DND-41 (cell line): ENCODE results near the gene MAP2K3.
"Not testable (repeated sequence)": the region's sequence is repeated elsewhere in the genome, so short reads cannot be mapped to it uniquely, and the experiment has no call there.

Experiments used
- EZH2 ChIP-seq: IDR thresholded peaks from 3 replicates; pipeline ENCODE4 v1.6.1; 2012; ENCODE audit warnings: borderline replicate concordance, low read depth, mild to moderate bottlenecking, moderate library complexity, low read length, inconsistent platforms; ENCODE audit not compliant: severe bottlenecking
- TF ChIP-seq, protein P1 (sequence below): IDR thresholded peaks from 2 replicates; pipeline ENCODE4 v1.5.1; 2012; ENCODE audit warnings: borderline replicate concordance, low read length, moderate library complexity, mild to moderate bottlenecking; ENCODE audit not compliant: poor library complexity, severe bottlenecking; ENCODE audit errors: extremely low read depth

DNA sequence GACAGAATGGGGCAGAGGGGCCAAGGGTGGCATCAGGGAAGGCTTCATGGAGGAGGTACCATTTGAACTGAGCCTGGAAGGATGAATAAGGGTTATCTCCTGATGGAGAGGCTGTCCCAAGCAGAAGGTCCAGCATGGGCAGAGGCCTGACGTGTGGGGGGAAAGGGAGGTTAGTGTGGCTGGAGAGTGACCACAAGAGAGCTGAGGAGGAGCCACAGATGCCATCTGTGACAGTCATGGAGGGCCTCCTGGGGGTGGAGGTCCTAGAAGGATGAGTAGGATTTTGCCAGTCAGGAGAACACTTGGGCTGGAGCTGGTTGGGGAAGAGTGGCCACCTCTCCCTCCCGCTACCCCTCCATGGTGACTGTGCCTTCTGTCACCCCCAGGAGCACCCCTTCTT is 29.2 kb downstream of the MAP2K3 start:
- TF ChIP-seq, protein P1, sequence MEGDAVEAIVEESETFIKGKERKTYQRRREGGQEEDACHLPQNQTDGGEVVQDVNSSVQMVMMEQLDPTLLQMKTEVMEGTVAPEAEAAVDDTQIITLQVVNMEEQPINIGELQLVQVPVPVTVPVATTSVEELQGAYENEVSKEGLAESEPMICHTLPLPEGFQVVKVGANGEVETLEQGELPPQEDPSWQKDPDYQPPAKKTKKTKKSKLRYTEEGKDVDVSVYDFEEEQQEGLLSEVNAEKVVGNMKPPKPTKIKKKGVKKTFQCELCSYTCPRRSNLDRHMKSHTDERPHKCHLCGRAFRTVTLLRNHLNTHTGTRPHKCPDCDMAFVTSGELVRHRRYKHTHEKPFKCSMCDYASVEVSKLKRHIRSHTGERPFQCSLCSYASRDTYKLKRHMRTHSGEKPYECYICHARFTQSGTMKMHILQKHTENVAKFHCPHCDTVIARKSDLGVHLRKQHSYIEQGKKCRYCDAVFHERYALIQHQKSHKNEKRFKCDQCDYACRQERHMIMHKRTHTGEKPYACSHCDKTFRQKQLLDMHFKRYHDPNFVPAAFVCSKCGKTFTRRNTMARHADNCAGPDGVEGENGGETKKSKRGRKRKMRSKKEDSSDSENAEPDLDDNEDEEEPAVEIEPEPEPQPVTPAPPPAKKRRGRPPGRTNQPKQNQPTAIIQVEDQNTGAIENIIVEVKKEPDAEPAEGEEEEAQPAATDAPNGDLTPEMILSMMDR = not testable (repeated sequence)
- not testable (repeated sequence) for TF ChIP-seq EZH2
